ENCODE measurements around the gene COASY.
"Not testable (repeated sequence)": the region's sequence is repeated elsewhere in the genome, so short reads cannot be mapped to it uniquely, and the experiment has no call there.

Gene COASY

DNA sequence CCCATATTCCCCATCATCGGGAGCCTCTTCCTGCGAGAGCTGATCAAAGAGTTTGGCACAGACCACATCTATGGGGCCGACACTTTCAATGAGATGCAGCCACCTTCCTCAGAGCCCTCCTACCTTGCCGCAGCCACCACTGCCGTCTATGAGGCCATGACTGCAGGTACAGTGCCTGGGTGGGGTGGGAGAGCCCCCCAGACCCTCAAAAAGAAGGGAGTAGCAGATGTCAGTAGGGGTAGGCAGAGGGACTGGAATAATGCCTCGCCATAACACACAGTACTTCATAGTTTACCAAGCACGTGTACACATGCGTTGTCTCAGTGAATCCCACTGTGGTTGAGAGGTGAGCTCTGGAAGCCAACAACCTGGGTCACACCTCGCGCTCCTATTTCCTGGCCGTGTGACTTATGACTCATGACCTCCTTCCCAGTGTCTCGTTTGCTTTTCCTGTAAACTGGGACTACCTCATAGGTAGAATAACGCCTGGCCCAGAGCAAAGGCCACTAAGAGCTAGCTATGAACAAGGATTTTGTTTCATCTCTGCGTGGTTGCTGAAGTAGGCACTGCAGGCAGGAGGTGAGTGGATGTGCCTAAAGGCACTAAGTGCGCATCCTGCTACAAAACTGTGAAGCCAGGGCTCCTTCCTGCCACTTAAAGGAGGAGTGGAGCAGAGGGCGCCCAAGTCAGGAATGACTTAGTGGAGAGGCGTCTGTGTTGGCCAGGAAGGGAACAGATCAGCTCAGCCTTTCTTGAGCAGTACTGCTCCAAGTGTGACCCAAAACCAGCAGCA is 20.7 kb upstream of the COASY start:
- POLR2A ChIA-PET: no interaction called here

DNA sequence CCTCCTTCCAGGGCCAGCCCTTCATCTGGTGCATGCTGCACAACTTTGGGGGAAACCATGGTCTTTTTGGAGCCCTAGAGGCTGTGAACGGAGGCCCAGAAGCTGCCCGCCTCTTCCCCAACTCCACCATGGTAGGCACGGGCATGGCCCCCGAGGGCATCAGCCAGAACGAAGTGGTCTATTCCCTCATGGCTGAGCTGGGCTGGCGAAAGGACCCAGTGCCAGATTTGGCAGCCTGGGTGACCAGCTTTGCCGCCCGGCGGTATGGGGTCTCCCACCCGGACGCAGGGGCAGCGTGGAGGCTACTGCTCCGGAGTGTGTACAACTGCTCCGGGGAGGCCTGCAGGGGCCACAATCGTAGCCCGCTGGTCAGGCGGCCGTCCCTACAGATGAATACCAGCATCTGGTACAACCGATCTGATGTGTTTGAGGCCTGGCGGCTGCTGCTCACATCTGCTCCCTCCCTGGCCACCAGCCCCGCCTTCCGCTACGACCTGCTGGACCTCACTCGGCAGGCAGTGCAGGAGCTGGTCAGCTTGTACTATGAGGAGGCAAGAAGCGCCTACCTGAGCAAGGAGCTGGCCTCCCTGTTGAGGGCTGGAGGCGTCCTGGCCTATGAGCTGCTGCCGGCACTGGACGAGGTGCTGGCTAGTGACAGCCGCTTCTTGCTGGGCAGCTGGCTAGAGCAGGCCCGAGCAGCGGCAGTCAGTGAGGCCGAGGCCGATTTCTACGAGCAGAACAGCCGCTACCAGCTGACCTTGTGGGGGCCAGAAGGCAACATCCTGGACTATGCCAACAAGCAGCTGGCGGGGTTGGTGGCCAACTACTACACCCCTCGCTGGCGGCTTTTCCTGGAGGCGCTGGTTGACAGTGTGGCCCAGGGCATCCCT is 18.5 kb upstream of the COASY start:
- ChIA-PET POLR2A (interaction anchor here (0.6 kb wide), 1 partner anchor 216 kb away, joined by 4 read pairs; no protein-coding TSS in a partner anchor), CTCF (interaction anchor here (1.1 kb wide), 1 partner anchor 35 kb away, joined by 3 read pairs; no protein-coding TSS in a partner anchor)
- TF ChIP-seq, protein P1, sequence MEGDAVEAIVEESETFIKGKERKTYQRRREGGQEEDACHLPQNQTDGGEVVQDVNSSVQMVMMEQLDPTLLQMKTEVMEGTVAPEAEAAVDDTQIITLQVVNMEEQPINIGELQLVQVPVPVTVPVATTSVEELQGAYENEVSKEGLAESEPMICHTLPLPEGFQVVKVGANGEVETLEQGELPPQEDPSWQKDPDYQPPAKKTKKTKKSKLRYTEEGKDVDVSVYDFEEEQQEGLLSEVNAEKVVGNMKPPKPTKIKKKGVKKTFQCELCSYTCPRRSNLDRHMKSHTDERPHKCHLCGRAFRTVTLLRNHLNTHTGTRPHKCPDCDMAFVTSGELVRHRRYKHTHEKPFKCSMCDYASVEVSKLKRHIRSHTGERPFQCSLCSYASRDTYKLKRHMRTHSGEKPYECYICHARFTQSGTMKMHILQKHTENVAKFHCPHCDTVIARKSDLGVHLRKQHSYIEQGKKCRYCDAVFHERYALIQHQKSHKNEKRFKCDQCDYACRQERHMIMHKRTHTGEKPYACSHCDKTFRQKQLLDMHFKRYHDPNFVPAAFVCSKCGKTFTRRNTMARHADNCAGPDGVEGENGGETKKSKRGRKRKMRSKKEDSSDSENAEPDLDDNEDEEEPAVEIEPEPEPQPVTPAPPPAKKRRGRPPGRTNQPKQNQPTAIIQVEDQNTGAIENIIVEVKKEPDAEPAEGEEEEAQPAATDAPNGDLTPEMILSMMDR (IDR thresholded peaks at IDR 0.05; ENCODE audit: control extremely low read depth, extremely low read depth, low read depth, missing control alignments): no peak
- DNase-seq (ENCODE audit: extremely low spot score): no peak

More for the DNA sequence above, 20.7 kb upstream of the COASY start:
- TF ChIP-seq, protein P1 (IDR thresholded peaks at IDR 0.05; ENCODE audit: control extremely low read depth, extremely low read depth, low read depth, missing control alignments): no peak
- DNase-seq (ENCODE audit: extremely low spot score): no peak
- CTCF ChIA-PET: interaction anchor here (0.9 to 2.2 kb wide), 4 partner anchors 11 to 283 kb away, joined by 3 to 6 read pairs (median 3); partner anchors contain the start of gene BECN1

DNA sequence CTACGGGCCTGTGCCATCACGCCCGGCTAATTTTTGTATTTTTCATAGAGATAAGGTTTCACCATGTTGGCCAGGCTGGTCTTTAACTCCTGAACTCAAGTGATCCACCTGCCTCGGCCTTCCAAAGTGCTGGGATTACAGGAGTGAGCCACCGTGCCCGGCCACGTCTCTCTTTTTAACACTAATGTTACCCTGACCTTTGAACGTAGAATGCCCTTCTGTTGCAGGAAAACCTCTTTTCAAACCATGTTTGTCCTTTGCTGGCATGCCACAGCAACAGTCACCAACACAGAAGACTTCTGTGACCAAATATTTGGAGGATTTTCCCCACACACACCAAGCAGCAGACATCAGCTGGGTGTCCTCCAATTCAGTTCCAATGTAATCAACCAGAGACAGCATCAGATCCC is 17.1 kb upstream of the COASY start:
- TF ChIP-seq, protein P1 (IDR thresholded peaks at IDR 0.05; ENCODE audit: control extremely low read depth, extremely low read depth, low read depth, missing control alignments): no peak
- POLR2A ChIA-PET: no interaction called here
- CTCF ChIA-PET: interaction anchor here (1.0 kb wide), 1 partner anchor 31 kb away, joined by 3 read pairs; no protein-coding TSS in a partner anchor
- DNase-seq (ENCODE audit: extremely low spot score): no peak

DNA sequence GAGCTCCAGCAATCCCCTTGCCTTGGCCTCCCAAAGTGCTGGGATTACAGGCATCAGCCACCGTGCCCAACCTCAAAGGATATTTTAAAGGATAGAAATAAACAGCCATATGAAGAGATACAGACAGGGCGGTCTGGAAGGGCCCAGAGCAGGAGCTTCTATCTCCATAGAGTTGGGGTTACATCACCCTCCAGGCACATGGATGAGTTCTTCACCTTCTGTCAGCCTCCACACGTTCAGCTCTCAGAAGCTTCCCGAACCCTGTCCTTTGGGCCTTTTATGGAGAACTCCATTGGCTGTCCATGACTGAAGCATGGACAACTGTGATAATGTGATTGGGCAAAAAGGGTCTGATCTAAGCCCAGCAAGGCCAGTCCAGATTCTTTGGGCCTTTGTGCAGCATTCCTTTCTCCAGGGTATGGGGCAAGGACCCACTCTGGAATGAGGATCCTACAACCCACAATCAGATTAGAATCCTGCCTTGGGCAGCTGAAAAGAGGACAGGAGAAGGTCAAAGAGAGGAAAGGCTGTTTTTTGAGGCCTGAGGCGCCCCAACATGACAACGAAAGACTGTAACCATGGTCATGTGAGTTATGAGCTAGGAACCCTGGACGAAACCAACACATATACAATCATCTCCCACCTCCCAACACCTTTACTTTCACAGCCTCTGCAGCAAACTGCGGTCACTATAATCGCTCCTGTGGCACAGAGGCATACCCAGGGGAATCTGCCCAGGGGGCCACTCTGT is 16.0 kb upstream of the COASY start:
- CTCF ChIA-PET: interaction anchor here (1.0 kb wide), 1 partner anchor 32 kb away, joined by 3 read pairs; no protein-coding TSS in a partner anchor
- DNase-seq (ENCODE audit: extremely low spot score); POLR2A ChIA-PET: not testable (repeated sequence)

DNA sequence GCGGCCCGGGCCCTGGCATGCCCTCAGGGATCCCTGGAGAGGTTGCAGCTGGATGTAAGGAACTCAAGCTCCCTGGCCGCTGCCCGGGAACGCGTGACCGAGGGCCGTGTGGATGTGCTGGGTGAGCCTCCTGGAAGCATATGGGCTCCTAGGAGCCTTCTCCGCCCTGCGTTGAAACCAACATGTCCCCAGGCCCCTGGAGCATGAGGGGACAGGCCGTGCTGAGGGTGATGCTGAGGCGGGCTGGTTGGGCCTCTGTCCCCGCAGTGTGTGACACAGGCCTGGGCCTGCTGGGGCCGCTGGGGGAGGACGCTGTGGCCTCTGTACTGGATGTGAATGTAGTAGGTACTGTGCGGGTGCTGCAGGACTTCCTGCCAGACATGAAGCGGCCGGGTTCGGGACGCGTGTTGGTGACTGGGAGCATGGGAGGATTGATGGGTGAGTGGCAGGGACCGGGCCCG is 14.9 kb upstream of the COASY start:
- CTCF ChIA-PET: no interaction called here
- POLR2A ChIA-PET: no interaction called here
- TF ChIP-seq, protein P1 (IDR thresholded peaks at IDR 0.05; ENCODE audit: control extremely low read depth, extremely low read depth, low read depth, missing control alignments): no peak
- DNase-seq (ENCODE audit: extremely low spot score): no peak

DNA sequence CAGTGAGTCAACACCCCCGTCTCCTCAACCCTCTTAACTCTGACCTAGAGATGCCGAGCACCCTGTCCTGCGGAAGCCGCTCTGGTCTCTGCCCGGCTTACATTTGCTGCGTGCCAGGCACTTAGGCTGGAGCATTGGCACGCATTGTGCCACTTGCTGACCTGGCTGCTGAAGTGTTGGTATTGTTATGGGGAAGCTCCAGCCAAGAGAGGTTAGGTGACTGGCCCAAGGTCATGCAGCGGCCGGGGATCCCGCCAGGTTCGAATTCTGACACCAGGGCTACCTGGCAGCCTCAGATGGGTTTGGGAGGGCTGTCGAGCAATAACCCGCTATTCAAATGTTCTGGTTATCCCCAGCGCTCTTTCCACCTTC is 14.3 kb upstream of the COASY start:
- ChIA-PET POLR2A (interaction anchor here (1.0 kb wide), 1 partner anchor 11 kb away, joined by 4 read pairs; the partner anchor contains the start of gene NAGLU), CTCF (interaction anchor here (1.0 to 2.0 kb wide), 7 partner anchors 11 to 276 kb away, joined by 3 to 11 read pairs (median 6); partner anchors contain the start of genes BECN1 and NAGLU)
- TF ChIP-seq, protein P1 (IDR thresholded peaks at IDR 0.05; ENCODE audit: control extremely low read depth, extremely low read depth, low read depth, missing control alignments): no peak
- DNase-seq (ENCODE audit: extremely low spot score): no peak
